Measurements from ENCODE around the gene TSPYL6.

Gene TSPYL6

GRCh38 chr2:54259413-54260240 lies 3.6 kb upstream of the TSPYL6 start:
- in situ Hi-C loops (cut with MboI; ENCODE audit: low pct_unique_long_range_greater_than_20kb, low sequenced_read_pairs): no loop called here
- no peak for DNase-seq

DNA sequence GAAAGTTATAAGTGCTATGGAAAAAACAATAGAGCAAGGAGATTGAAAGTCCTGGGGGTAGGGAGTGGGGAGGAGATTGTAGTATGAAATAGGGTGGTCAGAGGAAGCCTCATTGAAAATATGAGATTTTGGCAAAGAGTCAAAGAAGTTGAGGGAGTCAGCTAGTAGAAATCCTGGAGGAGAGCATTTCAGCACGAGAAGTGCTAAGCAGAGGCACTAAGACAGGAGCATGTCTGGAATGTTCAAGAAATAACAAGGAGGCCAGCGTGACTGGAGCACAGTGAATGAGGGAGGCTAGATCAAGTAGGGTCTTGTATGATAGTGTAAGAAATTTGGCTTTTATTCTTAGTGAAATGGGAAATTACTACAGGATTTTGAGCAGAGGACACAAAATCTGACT lies 2.1 kb upstream of the TSPYL6 start:
- in situ Hi-C loops (cut with MboI; ENCODE audit: low pct_unique_long_range_greater_than_20kb, low sequenced_read_pairs): no loop called here
- no peak for DNase-seq

DNA sequence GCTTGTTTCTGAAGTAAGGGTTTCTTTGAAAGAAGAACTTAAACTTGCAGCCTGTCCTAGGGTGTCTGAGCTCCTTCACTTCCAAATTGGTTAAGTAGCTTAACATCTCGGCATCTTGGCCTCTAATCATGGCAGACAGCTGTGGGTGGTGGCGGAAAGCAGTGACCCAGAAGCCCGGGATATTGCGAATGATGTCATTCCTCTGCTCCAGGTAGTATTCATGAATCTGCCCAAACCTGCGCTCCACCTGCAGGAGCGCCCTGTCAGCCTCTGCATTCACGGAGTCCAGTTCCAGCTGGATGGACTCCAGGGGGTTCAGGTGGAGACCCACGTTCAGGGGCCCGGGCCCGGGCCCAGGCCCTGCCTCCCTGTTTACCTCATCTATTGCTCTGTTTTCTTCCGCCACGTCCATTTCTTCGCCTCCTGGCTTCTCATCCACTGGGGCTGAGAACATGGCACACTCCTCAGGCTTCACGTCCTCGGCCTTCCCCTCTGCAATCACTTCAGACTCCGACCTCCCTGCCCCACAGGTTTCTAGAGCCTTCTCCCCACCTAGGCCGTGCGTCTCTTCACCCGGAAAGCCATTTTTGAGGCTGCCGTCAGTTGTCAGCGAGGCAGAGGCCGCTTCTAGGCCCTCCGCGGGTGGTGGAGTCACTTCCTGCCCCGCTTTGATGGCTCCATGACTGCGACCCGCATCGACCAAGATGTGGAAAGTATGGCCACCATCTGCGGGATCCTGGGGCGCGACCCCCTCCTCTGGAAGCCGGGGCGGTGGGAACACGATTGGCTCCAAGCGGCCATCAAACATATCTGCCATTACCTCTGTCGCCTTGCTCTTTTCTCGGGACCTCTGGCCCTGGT lies 569 bp downstream of the TSPYL6 start:
- in situ Hi-C loops (cut with MboI; ENCODE audit: low pct_unique_long_range_greater_than_20kb, low sequenced_read_pairs): no loop called here
- DNase-seq: no peak

- DNase-seq: no peak
- in situ Hi-C loops (cut with MboI; ENCODE audit: low pct_unique_long_range_greater_than_20kb, low sequenced_read_pairs): no loop called here
These were observed 1.8 kb downstream of the TSPYL6 start for GRCh38 chr2:54254180-54254579.

GRCh38 chr2:54249629-54250028 lies 6.4 kb downstream of the TSPYL6 start:
- in situ Hi-C loops (cut with MboI; ENCODE audit: low pct_unique_long_range_greater_than_20kb, low sequenced_read_pairs): no loop called here
- no peak for DNase-seq

DNA sequence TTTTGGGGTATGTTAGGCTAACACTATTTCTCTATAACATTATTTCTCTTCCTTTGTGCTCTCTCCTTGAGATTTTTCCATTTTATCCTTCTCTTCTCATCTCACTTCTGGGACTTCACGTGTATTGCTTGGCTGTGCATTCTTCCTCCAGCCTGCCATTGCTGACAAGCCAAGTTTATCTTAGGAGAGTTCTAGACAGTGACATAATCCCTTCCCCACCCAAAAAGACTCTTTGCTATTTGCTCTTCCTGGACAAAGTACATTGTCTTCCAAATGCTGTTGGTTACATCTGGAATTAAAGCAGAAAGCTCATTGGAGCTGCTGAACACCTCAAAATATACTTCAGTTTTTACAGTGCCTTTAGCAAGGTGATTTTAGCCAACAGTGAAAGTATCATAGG lies 8.9 kb downstream of the TSPYL6 start:
- DNase-seq: no peak
- in situ Hi-C loops (cut with MboI; ENCODE audit: low pct_unique_long_range_greater_than_20kb, low sequenced_read_pairs): no loop called here

GRCh38 chr2:54240515-54241469 lies 15.2 kb downstream of the TSPYL6 start:
- in situ Hi-C loops (cut with MboI; ENCODE audit: low pct_unique_long_range_greater_than_20kb, low sequenced_read_pairs): no loop called here
- DNase-seq: no peak

- in situ Hi-C loops (cut with MboI; ENCODE audit: low pct_unique_long_range_greater_than_20kb, low sequenced_read_pairs): no loop called here
- no peak for DNase-seq
These were observed 16.6 kb downstream of the TSPYL6 start for GRCh38 chr2:54239427-54239826.

- in situ Hi-C loops (cut with MboI; ENCODE audit: low pct_unique_long_range_greater_than_20kb, low sequenced_read_pairs): no loop called here
- no peak for DNase-seq
These were observed 18.6 kb downstream of the TSPYL6 start for GRCh38 chr2:54237428-54237827.

GRCh38 chr2:54233832-54234649 lies 22.0 kb downstream of the TSPYL6 start:
- DNase-seq: no peak

DNA sequence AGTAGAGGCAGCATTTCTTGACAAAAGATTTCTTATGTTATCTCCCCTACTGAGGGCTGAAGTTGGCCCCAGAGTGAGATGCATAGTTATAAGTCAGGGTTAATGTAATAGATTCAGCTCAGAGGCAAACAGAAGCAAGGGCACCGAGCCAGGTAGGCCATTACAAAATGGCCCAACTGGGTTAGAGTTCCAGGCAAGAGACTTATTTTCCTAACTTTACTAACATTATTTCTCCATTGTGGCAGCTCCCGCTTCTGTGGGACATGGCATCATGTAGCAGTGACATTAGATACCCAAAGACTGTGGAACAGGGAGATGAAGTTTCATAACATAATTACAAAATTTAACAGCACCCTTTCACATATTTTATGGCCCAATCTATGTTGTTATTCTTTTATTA lies 27.1 kb downstream of the TSPYL6 start:
- in situ Hi-C loops (cut with MboI; ENCODE audit: low pct_unique_long_range_greater_than_20kb, low sequenced_read_pairs): no loop called here
- no peak for DNase-seq

More at GRCh38 chr2:54233832-54234649, 22.0 kb downstream of the TSPYL6 start:
- in situ Hi-C loops (cut with MboI; ENCODE audit: low pct_unique_long_range_greater_than_20kb, low sequenced_read_pairs): no loop called here

DNA sequence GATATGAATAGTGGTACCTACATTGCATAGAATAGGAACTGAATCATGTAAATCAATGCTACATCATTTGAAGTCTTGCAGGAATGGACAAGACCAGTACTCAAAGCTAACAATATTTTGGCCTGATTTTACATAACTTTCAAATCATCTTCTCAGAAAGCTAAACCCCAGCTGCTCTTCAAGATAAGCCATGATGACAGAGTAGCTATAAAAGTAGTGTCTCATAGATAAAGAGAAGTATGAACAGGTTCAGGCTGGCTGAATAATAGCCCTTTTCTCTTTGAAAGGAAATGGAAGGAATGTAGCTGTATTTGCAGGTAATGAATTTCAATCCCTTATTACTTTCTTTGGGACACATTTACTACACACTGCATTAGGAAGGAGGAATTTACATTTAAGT lies 28.2 kb downstream of the TSPYL6 start:
- in situ Hi-C loops (cut with MboI; ENCODE audit: low pct_unique_long_range_greater_than_20kb, low sequenced_read_pairs): no loop called here
- DNase-seq: no peak

- DNase-seq: no peak
- in situ Hi-C loops (cut with MboI; ENCODE audit: low pct_unique_long_range_greater_than_20kb, low sequenced_read_pairs): no loop called here
These were observed 29.8 kb downstream of the TSPYL6 start for GRCh38 chr2:54226260-54226659.

DNA sequence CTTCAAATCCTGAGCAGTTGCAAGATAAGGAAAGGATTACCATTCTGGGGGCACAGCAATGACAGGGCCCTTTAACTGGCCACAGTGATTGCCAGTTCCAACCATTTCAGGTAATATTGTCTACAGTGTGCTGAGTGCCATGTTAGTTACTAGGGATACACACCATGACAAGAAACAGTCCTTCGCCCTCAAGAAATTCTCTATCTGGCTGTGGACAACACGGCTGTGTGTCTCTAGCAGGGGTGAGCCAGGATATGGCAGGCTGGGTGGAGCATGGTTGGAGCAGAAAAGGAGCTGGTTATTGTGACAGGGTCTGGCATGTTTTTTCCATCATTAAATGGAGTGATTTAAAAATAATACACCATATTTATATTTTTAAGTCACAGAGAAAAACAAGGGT lies 31.0 kb downstream of the TSPYL6 start:
- in situ Hi-C loops (cut with MboI; ENCODE audit: low pct_unique_long_range_greater_than_20kb, low sequenced_read_pairs): no loop called here
- no peak for DNase-seq

GRCh38 chr2:54213082-54213481 lies 42.9 kb downstream of the TSPYL6 start:
- DNase-seq: no peak
- in situ Hi-C loops (cut with MboI; ENCODE audit: low pct_unique_long_range_greater_than_20kb, low sequenced_read_pairs): no loop called here

- in situ Hi-C loops (cut with MboI; ENCODE audit: low pct_unique_long_range_greater_than_20kb, low sequenced_read_pairs): no loop called here
- DNase-seq: no peak
These were observed 43.6 kb downstream of the TSPYL6 start for GRCh38 chr2:54212456-54212855.

- in situ Hi-C loops (cut with MboI; ENCODE audit: low pct_unique_long_range_greater_than_20kb, low sequenced_read_pairs): no loop called here
- DNase-seq: no peak
These were observed 46.6 kb downstream of the TSPYL6 start for GRCh38 chr2:54209379-54209778.

- in situ Hi-C loops (cut with MboI; ENCODE audit: low pct_unique_long_range_greater_than_20kb, low sequenced_read_pairs): no loop called here
- DNase-seq: no peak
These were observed 47.4 kb downstream of the TSPYL6 start for GRCh38 chr2:54208364-54209240.

All from KBM-7 (cell line).